C4-2B (cell line): ENCODE results near the gene PRSS38.

Source experiments
- H3K27ac ChIP-seq: fragments of 450-650 bp; 2 replicates; pipeline ENCODE4 v1.5.1; 2017
- ZFX ChIP-seq: fragments of 450-650 bp; IDR thresholded peaks from 2 replicates; pipeline ENCODE4 v1.6.1; 2017
- TF ChIP-seq, protein P1 (sequence below): fragments of 450-650 bp; conservative IDR thresholded peaks from 2 replicates; pipeline ENCODE4 v1.5.1; 2017; ENCODE audit warnings: mild to moderate bottlenecking

PRSS38 gene

DNA sequence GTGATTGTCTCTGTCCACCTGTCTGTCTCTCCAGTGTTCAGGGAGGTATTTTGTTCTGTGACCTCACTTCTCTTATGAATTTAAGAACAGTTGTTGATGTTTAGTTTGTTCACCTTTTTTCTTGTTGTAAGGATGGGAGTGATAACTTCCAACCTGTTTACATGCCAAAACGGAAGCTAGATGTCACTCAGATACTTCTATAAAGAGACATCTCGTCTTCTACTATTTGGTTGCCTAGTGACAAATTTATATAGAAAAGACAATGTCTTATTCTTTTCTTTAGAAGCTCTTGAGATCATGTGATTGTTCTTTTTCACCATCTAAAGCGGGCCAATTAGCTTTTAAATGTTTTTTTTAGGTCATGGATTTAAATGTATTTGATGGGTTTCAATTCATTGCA, 33.8 kb downstream of the PRSS38 start:
- H3K27ac ChIP-seq, result no peak overlapping the region
- no peak for TF ChIP-seq ZFX
- TF ChIP-seq, protein P1, sequence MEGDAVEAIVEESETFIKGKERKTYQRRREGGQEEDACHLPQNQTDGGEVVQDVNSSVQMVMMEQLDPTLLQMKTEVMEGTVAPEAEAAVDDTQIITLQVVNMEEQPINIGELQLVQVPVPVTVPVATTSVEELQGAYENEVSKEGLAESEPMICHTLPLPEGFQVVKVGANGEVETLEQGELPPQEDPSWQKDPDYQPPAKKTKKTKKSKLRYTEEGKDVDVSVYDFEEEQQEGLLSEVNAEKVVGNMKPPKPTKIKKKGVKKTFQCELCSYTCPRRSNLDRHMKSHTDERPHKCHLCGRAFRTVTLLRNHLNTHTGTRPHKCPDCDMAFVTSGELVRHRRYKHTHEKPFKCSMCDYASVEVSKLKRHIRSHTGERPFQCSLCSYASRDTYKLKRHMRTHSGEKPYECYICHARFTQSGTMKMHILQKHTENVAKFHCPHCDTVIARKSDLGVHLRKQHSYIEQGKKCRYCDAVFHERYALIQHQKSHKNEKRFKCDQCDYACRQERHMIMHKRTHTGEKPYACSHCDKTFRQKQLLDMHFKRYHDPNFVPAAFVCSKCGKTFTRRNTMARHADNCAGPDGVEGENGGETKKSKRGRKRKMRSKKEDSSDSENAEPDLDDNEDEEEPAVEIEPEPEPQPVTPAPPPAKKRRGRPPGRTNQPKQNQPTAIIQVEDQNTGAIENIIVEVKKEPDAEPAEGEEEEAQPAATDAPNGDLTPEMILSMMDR, result no peak

DNA sequence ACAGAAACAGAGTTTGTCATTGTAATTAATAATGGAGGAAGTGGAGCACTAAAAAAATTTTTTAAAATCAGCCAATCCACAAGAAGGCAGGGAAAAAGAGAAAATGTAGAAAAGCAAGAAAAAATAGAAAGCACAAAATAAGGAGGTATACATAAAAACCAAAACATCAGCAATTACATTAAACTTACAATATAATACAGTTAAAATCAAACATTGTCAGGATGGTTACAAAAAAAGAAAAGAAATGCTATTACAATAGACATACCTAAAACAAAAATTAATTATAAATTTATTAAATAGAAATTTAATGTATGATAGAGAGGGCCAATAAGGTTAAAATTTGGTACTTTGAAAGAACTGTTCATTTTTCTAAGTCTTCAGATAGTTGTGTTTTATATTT, 38.7 kb downstream of the PRSS38 start:
- H3K27ac ChIP-seq, result no peak overlapping the region
- TF ChIP-seq, protein P1, result no peak
- no peak for TF ChIP-seq ZFX

DNA sequence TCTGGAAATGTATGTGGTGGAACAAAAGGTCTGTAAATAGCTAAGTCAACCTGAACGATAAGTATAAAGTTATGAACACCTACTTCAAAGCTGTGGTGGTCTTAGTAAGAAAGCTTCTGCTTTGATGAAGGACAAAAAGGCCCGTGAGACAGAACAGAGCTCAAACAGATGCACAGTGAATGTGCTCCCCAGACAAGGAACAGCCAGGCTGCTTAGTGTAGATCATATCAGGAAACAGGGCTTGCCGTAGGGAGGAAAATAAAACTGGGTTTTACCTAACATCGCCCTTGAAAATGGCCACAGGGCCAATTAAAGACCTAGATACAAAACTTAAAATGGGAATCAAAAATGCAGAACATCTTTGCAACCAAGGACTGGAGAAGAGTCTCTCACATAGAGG, 40.2 kb downstream of the PRSS38 start:
- TF ChIP-seq ZFX, result no peak
- TF ChIP-seq, protein P1, result no peak
- H3K27ac ChIP-seq, result no peak overlapping the region

DNA sequence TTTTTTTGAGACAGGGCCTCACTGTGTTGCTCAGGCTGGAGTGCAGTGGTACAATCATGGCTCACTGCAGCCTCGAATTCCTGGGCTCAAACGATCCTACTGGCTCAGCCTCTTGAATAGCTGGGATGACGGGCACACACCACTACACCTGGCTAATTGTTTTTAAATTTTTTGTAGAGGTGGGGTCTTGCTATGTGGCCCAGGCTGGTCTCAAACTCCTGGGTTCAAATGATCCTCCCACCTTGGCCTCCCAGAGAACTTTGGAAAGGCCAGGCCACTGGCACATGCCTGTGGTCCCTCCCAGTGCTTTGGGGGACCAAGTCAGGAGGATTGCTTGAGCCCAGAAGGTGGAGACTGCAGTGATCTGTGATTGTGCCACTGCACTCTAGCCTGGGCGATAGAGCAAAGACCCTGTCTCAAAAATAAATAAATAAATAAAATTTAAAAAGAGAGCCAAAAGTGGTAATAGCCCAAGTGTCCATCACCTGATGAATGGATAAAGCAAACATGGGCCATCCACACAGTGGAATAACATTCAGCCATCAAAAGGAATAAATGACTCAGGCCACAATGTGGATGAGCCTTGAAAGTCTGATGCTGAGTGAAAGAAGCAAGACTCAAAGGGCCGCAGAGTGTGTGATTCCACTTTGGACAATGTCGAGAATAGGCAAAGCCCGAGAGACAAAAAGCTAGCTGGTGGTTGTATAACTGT, 40.8 kb downstream of the PRSS38 start:
- TF ChIP-seq, protein P1, result no peak
- TF ChIP-seq ZFX, result no peak
- no peak overlapping the region for H3K27ac ChIP-seq

DNA sequence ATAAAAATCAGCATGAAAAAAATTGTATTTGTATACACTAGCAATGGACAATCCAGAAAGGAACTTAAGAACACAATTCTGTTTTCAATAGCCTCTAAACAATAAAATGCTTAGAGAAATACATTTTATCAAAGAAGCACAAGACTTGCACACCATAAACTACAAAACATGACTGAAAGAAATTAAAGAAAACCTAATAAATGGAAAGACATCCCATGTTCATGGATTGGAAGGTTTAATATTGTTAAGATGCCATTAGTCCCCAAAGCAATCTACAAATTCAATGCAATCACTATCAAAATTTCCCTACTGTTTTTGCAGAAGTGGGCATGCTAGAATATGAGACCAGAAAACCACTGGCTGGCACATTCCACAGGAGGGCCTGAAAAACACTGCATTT, 49.4 kb downstream of the PRSS38 start:
- TF ChIP-seq, protein P1, result no peak
- no peak for TF ChIP-seq ZFX
- H3K27ac ChIP-seq, result no peak overlapping the region

DNA sequence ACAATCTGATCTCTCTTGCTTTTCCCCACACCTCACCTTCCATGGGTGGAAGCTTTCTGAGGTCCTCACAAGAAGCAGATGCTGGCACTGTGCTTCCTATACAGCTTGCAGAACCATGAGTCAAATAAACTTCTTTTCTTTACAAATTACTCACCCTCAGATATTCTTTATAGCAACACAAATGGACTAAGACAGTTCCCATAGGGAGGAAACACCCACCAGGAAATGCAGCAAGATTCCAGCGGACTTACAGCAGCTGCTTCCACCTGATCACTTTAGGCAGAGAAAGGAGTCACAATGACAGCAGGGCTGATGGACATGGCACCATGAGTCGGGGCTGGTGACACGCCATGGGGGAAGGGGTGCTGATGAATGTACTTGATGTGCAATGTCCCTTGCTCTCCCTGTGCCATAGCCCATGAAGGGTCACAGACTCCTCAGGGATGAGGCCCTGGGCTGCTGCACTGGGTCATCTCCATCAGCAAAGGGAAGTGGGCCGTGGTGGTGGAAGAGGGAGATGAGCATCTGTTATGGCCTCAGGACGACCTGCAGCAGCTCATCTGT, 53.9 kb downstream of the PRSS38 start:
- TF ChIP-seq ZFX, result no peak
- TF ChIP-seq, protein P1, result no peak
- no peak overlapping the region for H3K27ac ChIP-seq

DNA sequence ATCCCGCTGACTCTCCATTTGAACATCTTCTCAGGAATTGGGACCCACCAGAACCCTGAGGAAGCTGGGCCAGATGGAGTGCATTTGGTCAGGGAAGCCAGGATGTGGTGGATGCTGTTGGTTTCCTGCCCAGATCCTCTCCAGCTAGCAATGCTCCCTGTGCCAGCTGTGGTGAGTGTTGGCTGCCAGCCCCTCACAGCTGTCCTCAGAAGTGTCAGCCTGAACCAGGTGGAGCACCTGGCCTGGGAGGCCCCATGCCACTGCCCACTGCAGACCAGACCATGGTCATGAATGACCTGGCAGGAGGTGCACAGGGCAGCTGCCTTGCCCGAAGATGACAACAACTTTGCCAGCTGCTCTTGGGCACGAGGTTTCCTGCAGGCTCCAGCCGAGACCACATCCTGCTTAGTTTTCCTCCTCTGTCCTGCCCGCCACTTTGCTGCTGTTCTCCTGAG, 54.4 kb downstream of the PRSS38 start:
- no peak for TF ChIP-seq ZFX
- TF ChIP-seq, protein P1, result no peak
- no peak overlapping the region for H3K27ac ChIP-seq
